ENCODE measurements around the gene CDV3.

DNA sequence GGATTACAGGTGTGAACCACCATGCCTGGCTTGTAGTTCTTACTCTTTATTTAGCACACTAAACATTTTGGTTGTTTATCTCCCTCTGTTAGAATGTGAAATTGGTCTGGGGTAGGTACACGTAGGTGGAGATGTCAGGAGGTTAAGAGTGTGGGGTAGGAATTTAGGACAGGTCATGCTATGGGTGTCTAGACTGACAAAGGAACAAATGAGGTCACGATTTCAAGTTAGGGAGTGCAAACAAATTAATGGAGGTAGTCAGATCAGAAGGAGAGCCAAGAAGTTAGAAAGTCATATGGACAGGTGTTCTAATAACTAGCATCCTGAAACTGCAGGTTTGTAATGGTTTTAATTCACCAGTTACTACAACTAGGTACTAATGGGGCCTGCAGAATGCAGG lies 19.8 kb downstream of the CDV3 start:
- no peak for TF ChIP-seq POLR2A (IDR thresholded peaks at IDR 0.05; ENCODE audit: low read length)
- TF ChIP-seq GATA1 (IDR thresholded peaks at IDR 0.05; ENCODE audit: low read depth, low read length), result no peak
